NAMALWA (cell line): ENCODE data around the gene PRRC2A.

Experiments
- DNase-seq: peaks from one replicate; pipeline ENCODE4 v3.0.0-alpha.2; 2015; ENCODE audit warnings: low spot score

PRRC2A gene

GRCh38 chr6:31652925-31653724 is 32.6 kb downstream of the PRRC2A start:
- DNase-seq = peak; percentile 96

- no peak for DNase-seq
These were observed 34.2 kb downstream of the PRRC2A start for GRCh38 chr6:31654574-31655348.

DNA sequence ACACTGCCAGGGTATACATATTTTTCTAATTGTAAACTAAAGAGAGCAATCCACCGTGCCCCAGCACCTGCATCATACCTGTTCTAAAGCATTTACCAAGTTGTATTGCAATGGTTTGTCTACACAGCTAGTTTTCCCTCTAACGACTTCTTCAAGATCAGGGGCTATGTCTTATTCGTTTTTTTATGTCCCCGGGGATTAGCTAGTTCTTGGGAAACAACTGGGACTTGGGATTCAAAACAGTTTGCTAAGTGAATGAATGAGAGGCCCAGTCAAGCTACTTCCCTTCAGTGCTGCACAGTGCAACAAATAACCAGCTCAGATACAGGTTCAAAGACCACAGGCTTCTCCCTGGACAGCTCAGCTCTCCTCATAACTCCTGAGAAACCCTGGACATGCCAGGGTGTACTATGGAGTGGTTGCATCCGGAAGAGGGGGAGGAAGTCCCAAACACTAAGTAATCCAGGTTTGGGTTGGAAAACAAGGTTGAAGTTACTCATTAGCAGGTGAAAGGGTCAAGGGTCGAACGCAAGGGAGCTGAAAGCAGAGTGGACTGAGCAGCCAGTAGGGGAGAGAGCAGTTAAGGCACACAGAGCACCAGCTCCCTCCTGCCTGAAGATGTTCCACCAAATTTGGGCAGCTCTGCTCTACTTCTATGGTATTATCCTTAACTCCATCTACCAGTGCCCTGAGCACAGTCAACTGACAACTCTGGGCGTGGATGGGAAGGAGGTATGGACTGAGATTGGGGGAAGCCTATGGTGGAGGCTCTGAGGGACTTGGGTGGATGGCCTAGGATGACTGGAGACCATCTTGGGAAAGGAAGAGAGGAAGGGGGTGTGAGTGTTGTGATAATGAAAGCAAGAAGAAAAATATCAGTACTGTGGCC is 35.1 kb downstream of the PRRC2A start, which contains the start of gene APOM:
TSS of gene APOM (plus strand) at position 546 of the 889 bp plus-strand sequence. CDS start at position 619, 73 bp downstream.
- DNase-seq = no peak

DNA sequence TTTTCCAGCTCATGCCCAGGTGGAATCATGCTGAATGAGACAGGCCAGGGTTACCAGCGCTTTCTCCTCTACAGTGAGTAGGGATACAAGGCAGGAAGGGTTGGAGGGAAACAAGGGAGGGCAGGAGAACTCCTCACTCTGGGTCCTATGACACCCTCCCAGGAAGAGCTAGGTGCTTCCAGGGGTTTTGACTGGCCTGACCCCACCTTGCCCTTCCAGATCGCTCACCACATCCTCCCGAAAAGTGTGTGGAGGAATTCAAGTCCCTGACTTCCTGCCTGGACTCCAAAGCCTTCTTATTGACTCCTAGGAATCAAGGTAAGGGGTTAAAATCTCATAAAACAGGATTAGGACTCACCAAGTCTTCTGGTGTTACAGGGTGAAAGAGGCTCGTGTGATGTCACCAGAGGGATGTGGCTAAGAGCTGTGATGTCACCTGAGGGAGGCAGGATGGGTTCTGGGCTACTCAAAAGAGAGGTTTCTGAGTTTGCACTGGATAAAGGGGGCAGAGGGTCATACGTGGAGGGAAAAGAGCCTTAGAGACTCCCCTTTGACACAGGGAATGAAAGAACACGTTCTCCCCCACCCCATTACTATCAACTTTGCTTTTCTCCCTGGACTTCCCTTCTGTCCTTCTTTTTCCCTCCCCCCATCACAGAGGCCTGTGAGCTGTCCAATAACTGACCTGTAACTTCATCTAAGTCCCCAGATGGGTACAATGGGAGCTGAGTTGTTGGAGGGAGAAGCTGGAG is 37.1 kb downstream of the PRRC2A start:
- peak; percentile 43 for DNase-seq

DNA sequence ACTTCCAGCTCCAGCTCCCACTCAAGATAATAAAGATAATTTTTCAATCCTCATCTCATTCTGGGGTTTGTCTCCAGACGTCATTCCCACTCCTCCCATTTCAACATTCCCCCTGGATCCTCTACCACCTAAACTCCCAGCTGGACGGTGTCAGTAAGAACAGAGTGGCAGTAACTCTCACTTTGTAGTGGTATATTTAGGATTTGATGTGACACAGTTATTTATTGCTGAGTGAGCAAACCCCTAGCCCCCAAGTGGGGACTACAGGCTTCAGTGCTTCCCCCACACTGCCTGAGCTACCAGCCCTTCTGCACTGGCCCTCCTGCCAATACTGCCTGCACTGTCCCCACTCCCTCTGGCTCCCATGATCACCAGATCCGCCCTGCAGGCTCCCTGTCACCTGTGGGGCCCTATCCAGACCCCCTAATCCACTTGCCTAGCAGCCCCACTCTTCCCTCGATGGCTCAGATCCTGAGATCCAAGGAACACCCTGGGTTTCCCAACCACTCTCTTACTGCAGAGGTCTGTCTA is 37.7 kb downstream of the PRRC2A start:
- no peak for DNase-seq

- DNase-seq = no peak
These were observed 38.6 kb downstream of the PRRC2A start for GRCh38 chr6:31658983-31659648.

DNA sequence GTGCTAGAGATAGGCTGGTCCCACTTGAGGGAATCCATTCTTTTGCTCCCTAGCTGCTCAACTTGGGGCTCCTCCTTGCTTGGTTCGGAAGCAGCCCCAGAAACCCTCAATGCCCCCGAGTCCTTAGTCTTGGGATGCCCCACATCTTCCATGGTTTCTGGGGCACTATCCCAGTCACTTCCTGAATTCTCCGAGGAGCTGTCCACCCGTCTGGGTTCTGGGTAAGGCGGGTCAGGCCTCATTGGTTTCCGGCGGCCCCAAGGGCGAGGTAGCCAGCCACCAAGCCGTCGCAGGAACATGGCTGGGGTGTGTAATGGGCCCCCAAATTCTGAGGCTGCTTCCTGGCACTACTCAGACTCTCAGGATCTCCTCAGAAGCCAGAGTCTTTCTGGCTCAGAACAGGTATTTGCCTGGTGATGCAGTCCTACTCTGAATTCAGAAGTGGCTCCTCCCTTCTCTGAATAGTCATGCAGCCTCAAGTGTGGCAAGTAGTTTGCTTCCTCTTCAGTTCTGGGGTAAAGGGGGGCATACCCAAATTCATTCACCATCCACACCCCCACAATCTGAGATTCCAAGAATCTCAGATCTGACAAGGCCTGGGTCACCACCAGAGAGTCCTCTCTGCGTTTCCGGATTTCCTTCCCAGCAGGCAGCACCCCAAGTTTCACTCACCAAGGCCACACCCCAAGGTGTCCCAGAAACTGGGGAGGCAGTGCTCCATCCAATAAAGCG is 39.3 kb downstream of the PRRC2A start:
- peak; percentile 49 for DNase-seq

DNA sequence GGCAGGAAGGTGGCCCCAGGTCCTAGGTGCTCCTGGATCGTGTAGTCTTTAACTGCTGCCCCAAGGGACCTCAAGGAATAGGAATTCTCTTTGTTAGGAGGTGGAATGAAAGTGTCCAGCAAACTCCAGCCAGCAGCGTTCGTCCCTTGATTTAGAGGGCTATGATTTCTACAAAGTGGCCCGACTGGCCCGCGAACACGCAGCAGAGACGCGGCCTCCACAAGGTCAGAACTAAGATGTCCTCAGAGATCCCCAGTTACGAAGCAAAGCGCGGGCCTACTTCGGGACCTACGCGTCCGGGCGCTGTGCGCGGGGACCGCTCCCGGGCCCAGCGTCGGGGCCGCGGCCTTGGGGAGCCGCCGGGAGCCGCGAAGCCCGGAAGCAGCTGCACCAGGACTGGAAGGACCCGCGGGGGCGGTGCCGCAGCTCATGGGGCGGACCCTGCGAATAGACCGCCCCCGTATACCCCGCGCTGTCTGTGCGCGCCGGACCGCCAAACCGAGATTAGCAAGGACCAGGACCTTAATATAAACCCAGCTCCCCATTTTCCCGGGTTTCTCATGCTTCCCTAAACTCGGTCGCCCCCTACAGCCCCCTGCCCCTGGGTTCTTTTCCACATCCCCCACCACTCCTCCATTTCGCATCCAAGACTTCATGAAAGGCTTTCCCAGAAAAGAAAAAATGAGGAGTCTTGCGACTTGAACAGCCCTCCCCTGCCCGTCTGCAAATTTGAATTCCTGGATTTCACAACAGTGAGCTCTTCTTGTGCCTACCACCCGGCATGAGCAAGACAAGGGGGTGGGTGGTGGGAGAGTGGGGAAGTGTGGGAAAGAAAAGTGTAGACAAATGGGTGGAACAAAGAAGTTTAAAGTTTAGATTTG is 40.1 kb downstream of the PRRC2A start, which contains the start of gene C6orf47:
TSS of gene C6orf47 (minus strand) at position 398 of the 881 bp plus-strand sequence. CDS start 831 bp downstream, outside the sequence.
- peak; percentile 80 for DNase-seq

DNA sequence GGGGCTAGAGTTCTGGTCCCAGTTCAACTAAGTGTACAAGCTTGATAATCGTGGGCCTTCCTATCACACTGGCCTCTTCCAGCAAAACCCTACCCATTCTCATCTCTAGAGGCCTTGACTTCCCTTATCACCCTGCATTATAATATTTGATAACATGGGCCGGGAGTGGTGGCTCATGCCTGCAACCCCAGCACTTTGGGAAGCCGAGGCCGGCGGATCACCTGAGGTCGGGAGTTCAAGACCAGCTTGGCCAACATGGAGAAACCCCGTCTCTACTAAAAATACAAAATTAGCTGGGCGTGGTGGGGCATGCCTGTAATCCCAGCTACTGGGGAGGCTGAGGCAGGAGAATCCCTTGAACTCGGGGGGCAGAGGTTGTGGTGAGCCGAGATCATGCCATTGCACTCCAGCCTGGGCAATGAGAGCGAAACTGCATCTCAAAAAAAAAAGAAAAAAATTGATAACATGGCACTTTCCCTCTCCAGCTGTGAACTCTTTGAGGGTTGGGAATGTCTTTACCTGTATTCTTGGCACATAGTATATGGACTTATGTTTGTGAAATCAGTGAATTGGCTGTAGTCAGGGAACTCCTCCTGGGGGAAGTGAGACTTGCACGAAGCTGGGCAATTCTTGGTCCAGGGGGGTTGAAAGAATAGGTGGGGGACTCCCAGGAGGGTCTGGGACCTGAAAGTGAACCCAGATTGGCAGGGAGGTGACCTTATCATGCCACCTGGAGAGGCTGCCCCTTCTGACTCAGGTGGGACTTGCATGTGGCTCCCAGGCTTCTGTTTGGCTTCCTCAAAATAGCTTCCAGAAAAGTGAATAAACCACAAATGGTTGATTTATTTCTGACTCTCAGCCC is 41.0 kb downstream of the PRRC2A start:
- DNase-seq = no peak

DNA sequence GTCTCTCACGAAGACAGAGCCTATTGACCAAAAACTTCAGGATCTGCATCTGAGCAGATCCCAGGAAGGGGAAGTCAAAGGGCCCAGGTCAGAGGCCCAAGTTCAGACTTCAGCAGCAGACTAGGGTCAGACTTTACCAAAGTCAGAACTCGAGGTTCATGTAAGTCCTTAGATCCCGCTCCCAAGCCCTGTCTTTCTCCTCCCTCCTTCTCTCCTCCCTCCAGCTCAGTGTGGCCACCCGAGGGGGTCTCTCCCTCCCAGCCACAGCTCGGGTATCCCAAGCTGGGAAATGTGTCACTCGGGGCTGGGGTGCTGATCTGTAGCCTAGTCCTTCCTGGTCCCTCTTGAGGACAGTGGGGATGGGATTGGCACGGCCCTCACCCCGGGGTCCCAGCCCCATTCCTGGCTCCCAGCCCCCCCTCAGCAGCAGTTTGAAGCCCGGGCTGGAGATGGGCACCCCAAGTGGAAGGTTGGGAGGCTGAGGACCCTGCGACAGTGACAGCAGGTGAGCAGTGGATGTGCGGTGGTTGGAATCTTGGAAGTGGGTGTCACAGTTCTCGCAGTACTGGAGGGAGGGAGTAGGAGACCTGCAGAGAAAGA is 41.7 kb downstream of the PRRC2A start:
- no peak for DNase-seq

DNA sequence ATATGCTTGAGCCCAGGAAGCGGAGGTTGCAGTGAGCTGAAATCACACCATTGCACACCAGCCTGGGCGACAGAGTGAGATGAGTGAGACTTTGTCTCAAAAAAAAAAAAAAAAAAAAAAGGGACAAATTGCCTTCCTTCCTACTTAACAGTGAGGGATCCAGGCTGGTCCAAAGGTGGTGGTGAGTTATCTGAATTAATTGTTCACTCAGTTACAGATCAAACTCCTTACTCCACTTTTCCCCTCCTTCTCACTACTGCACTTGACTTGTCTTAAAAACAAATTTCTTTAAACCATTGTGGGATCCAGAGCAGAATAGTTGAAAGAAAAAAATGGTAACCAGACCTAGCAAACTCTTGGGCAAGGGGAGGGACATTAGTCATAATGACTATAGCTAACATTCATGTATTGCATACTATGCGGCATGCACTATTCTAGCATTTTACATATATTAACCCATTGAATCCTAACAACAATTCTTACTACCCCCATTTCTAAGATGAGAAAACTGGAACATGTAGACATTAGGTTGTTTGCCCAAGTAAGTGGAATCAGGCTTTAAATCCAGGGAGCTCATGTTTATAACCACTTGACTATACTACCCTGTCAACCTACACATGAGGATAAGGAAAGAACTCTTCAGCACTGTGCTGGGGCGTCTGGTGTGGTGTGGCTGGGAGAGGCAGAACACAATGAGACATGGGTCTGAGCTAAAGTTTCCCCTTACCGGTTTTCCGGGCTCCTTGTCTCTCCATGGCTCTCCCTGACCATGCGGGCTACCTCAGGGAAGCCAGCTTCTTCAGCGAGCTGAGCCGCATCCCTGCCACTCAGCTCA is 42.8 kb downstream of the PRRC2A start:
- peak; percentile 24 for DNase-seq

DNA sequence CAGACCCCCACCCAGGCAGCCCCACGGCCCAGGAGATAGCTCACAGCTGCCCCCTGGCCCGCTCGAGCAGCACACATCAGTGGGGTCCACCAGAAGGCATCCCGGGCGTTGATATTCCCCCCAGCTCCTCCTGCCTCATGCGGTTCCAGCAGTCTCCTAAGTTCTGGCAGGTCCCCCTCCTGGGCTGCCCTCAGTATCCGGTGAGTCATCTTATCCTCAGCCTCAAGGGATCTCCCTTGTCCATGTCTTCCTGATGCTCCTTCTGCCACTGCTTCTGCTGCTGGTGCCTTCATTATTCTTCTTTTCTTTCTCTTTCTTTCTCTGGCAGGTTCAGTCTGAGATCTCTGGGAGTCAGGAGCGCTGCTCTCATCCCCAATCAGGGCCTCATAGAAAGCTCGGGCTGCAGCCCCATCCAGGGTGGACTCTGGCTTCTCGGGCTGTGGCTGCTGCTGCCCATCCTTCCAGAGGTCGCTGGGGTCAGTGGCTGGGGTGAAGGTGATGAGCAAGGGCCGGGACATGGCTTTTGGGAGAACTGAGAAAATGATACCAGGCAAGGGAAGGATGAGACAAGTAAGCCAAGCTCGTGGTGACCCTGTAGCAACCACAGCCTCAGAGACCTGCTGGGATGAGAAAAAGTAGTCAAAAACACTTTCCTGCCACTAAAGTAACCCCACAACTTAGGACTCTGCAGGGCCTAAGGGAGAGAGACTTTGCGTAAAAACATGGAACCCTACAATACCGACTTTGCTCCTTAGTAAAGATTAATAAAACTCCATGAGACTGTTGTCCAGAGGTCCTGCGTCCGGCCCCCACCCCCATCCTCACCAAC is 43.7 kb downstream of the PRRC2A start:
- peak; percentile 23 for DNase-seq

GRCh38 chr6:31664790-31665500 is 44.4 kb downstream of the PRRC2A start, which contains the start of gene GPANK1:
TSS of gene GPANK1 (minus strand) at chr6:31664997. CDS start at chr6:31664478, 519 bp downstream.
- peak; percentile 97 for DNase-seq

DNA sequence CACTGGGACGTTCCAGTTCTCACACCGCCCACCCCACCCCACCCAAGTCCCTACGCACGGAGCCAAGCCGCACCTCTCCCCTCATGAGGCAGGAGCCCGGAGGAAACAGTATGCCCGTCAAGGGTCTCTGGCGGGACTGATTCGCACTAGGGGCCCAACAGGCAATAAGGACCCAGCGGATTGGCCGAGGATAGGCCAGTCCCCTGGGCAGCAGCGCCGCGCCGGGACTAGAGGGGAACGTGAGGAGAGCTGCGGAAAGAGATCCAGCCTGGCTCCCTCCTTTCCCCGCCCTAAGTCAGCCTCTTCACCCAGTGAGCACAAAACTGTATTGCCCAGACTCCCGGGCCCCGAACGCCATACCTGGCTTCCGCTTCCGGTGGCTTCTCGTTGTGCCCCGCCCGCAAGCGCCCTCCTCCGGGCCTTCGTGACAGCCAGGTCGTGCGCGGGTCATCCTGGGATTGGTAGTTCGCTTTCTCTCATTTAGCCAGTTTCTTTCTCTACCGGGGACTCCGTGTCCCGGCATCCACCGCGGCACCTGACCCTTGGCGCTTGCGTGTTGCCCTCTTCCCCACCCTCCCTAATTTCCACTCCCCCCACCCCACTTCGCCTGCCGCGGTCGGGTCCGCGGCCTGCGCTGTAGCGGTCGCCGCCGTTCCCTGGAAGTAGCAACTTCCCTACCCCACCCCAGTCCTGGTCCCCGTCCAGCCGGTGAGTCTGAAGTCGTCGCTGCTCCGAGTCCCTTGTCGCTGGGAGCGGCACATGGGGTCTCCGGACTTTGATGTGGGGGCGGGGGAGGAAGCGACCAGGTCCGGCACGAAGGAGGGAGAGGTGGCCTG is 45.2 kb downstream of the PRRC2A start, which contains the start of gene CSNK2B:
TSS of gene CSNK2B (plus strand) at position 580 of the 836 bp plus-strand sequence. CDS start 752 bp downstream, outside the sequence.
- DNase-seq = peak; percentile 99
